ENCODE measurements around the gene NOX5.

DNA sequence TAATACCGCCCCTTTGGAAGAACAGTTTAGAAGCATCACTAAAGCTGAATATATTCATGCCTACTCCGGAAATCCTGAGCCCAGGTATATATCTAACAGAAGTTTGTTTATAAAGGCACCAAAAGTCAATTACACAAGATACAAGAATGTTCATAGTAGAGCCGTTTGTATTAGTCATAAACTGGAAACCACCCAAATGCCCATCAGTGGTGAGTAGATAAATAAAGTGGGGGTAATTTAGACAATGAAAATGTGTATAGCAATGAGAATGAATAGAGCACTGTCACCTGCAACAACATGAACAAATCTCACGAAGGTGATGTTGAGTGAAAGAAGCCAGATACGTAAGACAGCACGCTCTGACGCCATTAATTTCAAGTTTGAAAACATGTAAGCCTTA is 77.7 kb downstream of the NOX5 start:
- no peak for TF ChIP-seq ATF7 (IDR thresholded peaks at IDR 0.05; ENCODE audit: low read depth)
- TF ChIP-seq, protein P1, sequence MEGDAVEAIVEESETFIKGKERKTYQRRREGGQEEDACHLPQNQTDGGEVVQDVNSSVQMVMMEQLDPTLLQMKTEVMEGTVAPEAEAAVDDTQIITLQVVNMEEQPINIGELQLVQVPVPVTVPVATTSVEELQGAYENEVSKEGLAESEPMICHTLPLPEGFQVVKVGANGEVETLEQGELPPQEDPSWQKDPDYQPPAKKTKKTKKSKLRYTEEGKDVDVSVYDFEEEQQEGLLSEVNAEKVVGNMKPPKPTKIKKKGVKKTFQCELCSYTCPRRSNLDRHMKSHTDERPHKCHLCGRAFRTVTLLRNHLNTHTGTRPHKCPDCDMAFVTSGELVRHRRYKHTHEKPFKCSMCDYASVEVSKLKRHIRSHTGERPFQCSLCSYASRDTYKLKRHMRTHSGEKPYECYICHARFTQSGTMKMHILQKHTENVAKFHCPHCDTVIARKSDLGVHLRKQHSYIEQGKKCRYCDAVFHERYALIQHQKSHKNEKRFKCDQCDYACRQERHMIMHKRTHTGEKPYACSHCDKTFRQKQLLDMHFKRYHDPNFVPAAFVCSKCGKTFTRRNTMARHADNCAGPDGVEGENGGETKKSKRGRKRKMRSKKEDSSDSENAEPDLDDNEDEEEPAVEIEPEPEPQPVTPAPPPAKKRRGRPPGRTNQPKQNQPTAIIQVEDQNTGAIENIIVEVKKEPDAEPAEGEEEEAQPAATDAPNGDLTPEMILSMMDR (IDR thresholded peaks at IDR 0.05 in 2 of 3, conservative IDR thresholded peaks at IDR 0.05 in 1 of 3; ENCODE audit: control insufficient read depth in 2 of 3, extremely low read depth in 1 of 3, insufficient read depth in 1 of 3, low read depth in 3 of 3, low read length in 3 of 3), result no peak
